CD4-positive, alpha-beta T cell treated with Interleukin-4 for 4 hours (primary cell): ENCODE data around the gene DOCK1.

Source experiments
- DNase-seq: peaks from one replicate; pipeline ENCODE4 v3.0.0-alpha.2; 2020

DOCK1 gene

GRCh38 chr10:127242914-127243313 lies 337.7 kb downstream of the DOCK1 start:
- no peak for DNase-seq

- DNase-seq, result no peak
Observed at GRCh38 chr10:127243490-127244272, 338.5 kb downstream of the DOCK1 start.

- DNase-seq, result no peak
Observed at GRCh38 chr10:127245456-127245855, 340.2 kb downstream of the DOCK1 start.

- DNase-seq, result no peak
Observed at GRCh38 chr10:127250031-127250430, 344.8 kb downstream of the DOCK1 start.

GRCh38 chr10:127252818-127253217 lies 347.6 kb downstream of the DOCK1 start:
- no peak for DNase-seq

- no peak for DNase-seq
Observed at GRCh38 chr10:127254276-127254675, 349.0 kb downstream of the DOCK1 start.

- DNase-seq, result no peak
Observed at GRCh38 chr10:127257395-127257794, 352.2 kb downstream of the DOCK1 start.

GRCh38 chr10:127259347-127259746 lies 354.1 kb downstream of the DOCK1 start:
- DNase-seq, result no peak

- no peak for DNase-seq
Observed at GRCh38 chr10:127262606-127263005, 357.4 kb downstream of the DOCK1 start.

GRCh38 chr10:127265288-127265687 lies 360.1 kb downstream of the DOCK1 start:
- DNase-seq, result no peak

- DNase-seq, result no peak
Observed at GRCh38 chr10:127266431-127266830, 361.2 kb downstream of the DOCK1 start.

GRCh38 chr10:127267442-127267841 lies 362.2 kb downstream of the DOCK1 start:
- no peak for DNase-seq

- DNase-seq, result no peak
Observed at GRCh38 chr10:127272076-127272475, 366.8 kb downstream of the DOCK1 start.

- no peak for DNase-seq
Observed at GRCh38 chr10:127275272-127275671, 370.0 kb downstream of the DOCK1 start.

GRCh38 chr10:127275793-127276450 lies 370.7 kb downstream of the DOCK1 start:
- DNase-seq, result no peak

GRCh38 chr10:127276794-127277462 lies 371.7 kb downstream of the DOCK1 start:
- no peak for DNase-seq

GRCh38 chr10:127278001-127278400 lies 372.8 kb downstream of the DOCK1 start:
- DNase-seq, result no peak

GRCh38 chr10:127279334-127279774 lies 374.1 kb downstream of the DOCK1 start:
- DNase-seq, result no peak

GRCh38 chr10:127280446-127280845 lies 375.2 kb downstream of the DOCK1 start:
- no peak for DNase-seq

- DNase-seq, result no peak
Observed at GRCh38 chr10:127283017-127283416, 377.8 kb downstream of the DOCK1 start.

GRCh38 chr10:127283576-127283975 lies 378.3 kb downstream of the DOCK1 start:
- no peak for DNase-seq

GRCh38 chr10:127290850-127291249 lies 385.6 kb downstream of the DOCK1 start:
- DNase-seq, result no peak

GRCh38 chr10:127291329-127291728 lies 386.1 kb downstream of the DOCK1 start:
- no peak for DNase-seq

GRCh38 chr10:127292888-127293287 lies 387.7 kb downstream of the DOCK1 start:
- no peak for DNase-seq
